Heart right ventricle (tissue), 16 donors: ENCODE measurements around the gene FNDC7. TPM values are rescaled to one million over a fixed set of nuclear protein-coding genes. Genes with fewer than 3 reads are reported as not detected.

ENCODE experiments used
- ATAC-seq, 8 donors: fragments of 200-7000 bp; cut with Tn5 transposase; one replicate each; pipeline ENCODE4 v1.9.1; 2020; ENCODE audit warnings: mild to moderate bottlenecking in 8 of 8, moderate library complexity in 8 of 8, moderate number of reproducible peaks in 1 of 8
- DNase-seq, 2 donors: peaks; one replicate each; pipeline ENCODE4 v3.0.0-alpha.2; 2020
- H3K27ac ChIP-seq, 10 donors: fragments of 200-600 bp; sonication (generic) in 2 of 10; one replicate each; pipeline versions ENCODE4 v1.5.0 to v1.8.0; 2020 to 2022; ENCODE audit warnings: mild to moderate bottlenecking in 3 of 10
- H3K27me3 ChIP-seq, 7 donors: fragments of 200-600 bp; one replicate each; pipeline ENCODE4 v1.8.0; 2021 to 2022; ENCODE audit warnings: mild to moderate bottlenecking in 2 of 7
- H3K36me3 ChIP-seq, 9 donors: fragments of 200-600 bp; sonication (generic) in 1 of 9; one replicate each; pipeline versions ENCODE4 v1.5.0 to v1.8.0; 2020 to 2022; ENCODE audit warnings: mild to moderate bottlenecking in 2 of 9
- H3K4me1 ChIP-seq, 9 donors: fragments of 200-600 bp; sonication (generic) in 1 of 9; one replicate each; pipeline versions ENCODE4 v1.5.0 to v1.8.0; 2020 to 2022; ENCODE audit warnings: mild to moderate bottlenecking in 4 of 9
- H3K4me3 ChIP-seq, 10 donors: fragments of 200-600 bp; sonication (generic) in 2 of 10; one replicate each; pipeline versions ENCODE4 v1.5.0 to v1.8.0; 2020 to 2022; ENCODE audit warnings: mild to moderate bottlenecking in 7 of 10, moderate library complexity in 2 of 10
- H3K9me3 ChIP-seq, 11 donors: fragments of 200-600 bp in 10 of 11; sonication (generic) in 2 of 11; one replicate each; pipeline versions ENCODE4 v1.5.0 to v1.8.0; 2013 to 2022; ENCODE audit warnings: mild to moderate bottlenecking in 2 of 11, control low read depth in 1 of 11, moderate library complexity in 1 of 11
- CTCF ChIP-seq, 9 donors: fragments of 200-600 bp; sonication (generic) in 2 of 9; IDR thresholded peaks; one replicate each; pipeline versions ENCODE4 v1.5.0 to v1.8.0; 2021 to 2022; ENCODE audit warnings: antibody characterized with exemption in 9 of 9, mild to moderate bottlenecking in 5 of 9, moderate library complexity in 1 of 9
- WGBS, 2 donors: extraction: QIAGEN DNeasy Blood & Tissue Kit; methylation state at CpG; one replicate each; pipeline ENCODE4 v1.1.7; 2013; ENCODE audit warnings: inconsistent platforms in 1 of 2; 5-methylcytosine and 5-hydroxymethylcytosine counted together
- intact Hi-C, 10 donors: fragments of 100-400 bp; cut with DNase I; formaldehyde crosslinking; loops; one replicate each; pipeline versions ENCODE4 v1.11.1 to v1.14.2; 2022
- long read RNA-seq, 3 donors: library from polyadenylated mRNA; unstranded; transcript quantifications; one replicate each; pipeline ENCODE4 v2.0.0, GENCODE V29; 2020 to 2021
- polyA plus RNA-seq, 2 donors: library from polyadenylated mRNA; stranded (reverse); fragments of 200-250 nt; gene quantifications; one replicate each; pipeline ENCODE4 v1.2.3, GENCODE V29; 2013
- total RNA-seq, 10 donors: library from RNA; stranded (reverse); fragmentation: NEBNext Ultra II Directional in 3 of 10; extraction: Animal tissue kit (Norgen Biotek cat#: 25700) in 3 of 10; gene quantifications; one replicate each; pipeline versions ENCODE4 v1.2.1 to v1.2.4, GENCODE V29; 2021 to 2023
- donor health status: Arrhythmogenic right ventricular cardiomyopathy.
- donor health status: ischemic (EF 13 %, LVEDD 7.1; RV severe dilation, severe dysfunction).
- donor health status: healthy with polysubstance abuse.
- donor health status: DM: no; HTN: yes; CAD: no.
- donor health status: DM: no; HTN: no; CAD: no.
- donor health status: ischemic (EF 25% LVEDD 6.9; RV normal size, moderate dysfunction).
- donor health status: ischemic (EF 25% LVEDD 5.7; RV mildly dilated, moderate dysfunction).
- donor health status: healthy.
- donor health status: DM: yes; HTN: yes; CAD: no.
- donor health status: Ischemic cardiomyopathy.
- donor health status: ischemic (EF 35%, LVEDD 5.7; RV mildly dilated, moderate dysfunction).
- donor health status: nonischemic (EF 11% LVEDD 7.7; RV severe dilation, severe dysfunction).
- donor health status: DM: yes; HTN: yes; CAD: no.
- donor health status: PGD.
- donor health status: ischemic (EF 29% LVEDD 5.4; RV normal size, mild dysfunction).
- donor health status: nonischemic (EF 23%, LVEDD 6.1; RV moderate dilation, normal function).

The FNDC7 gene
- total RNA-seq (under 1 TPM in 1 of 10 donors, not detected in 9; 0.13 TPM), polyA plus RNA-seq (not detected)
- long read RNA-seq, donor 1, result 0 reads
- long read RNA-seq, donor 2, result 0 reads
- long read RNA-seq, donor 3, result 0 reads

- Histone ChIP-seq H3K27me3 (peaks cover 0 to 8% (median 3%) of the 10 kb centered on the region in 7 donors), H3K4me1 (peaks cover 0 to 4% (median 0%) of the 10 kb centered on the region in 9 donors), H3K9me3 (no peaks in the 10 kb centered on the region), H3K4me3 (no peak within 1 kb of the TSS), H3K36me3 (no peaks in the 10 kb centered on the region), H3K27ac (no peak within 1 kb of the TSS)
- ATAC-seq (no peak), DNase-seq (no peak)
- intact Hi-C loops, result no loop called here
- WGBS, 2 donors, result 53 to 56% methylated on average over 9 of the region's 9 CpGs
- no peak for TF ChIP-seq CTCF (IDR thresholded peaks at IDR 0.05)
Observed at GRCh38 chr1:108712606-108713150, at the start of gene FNDC7. FNDC7 (plus strand) TSS chr1:108712908; CDS start chr1:108712934, 26 bp downstream.

DNA sequence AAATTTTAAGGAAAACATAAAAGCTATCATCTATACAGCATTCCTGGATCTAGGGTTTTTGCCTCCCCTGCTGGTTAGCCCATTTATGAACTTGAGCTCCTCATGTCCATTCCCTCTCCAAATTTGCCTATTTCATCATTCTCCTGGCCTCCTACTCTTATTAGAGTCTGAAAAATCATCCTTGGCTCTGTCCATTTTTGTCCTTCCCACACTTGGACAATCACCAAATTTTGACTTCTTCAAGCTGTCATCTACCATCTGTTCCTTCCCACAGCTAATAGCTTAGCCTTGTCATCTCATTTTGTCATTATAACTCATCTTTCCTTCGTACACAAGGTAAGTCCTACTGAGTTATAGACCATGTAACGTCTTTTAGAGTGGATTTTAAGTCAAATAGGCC is 49.6 kb upstream of the FNDC7 start:
- no peak for TF ChIP-seq CTCF (IDR thresholded peaks at IDR 0.05)
- no peak overlapping the region for H3K27ac ChIP-seq
- DNase-seq (no peak), ATAC-seq (peak in 2 of 8 donors; percentile 32 to 46)
- 73 to 89% methylated on average over 2 of the region's 2 CpGs for WGBS, 2 donors
- H3K36me3 ChIP-seq, result no peaks in the 10 kb centered on the region
- no peaks in the 10 kb centered on the region for H3K9me3 ChIP-seq
- H3K4me3 ChIP-seq, result no peak overlapping the region
- intact Hi-C loops, result no loop called here
- H3K27me3 ChIP-seq, result no peaks in the 10 kb centered on the region
- H3K4me1 ChIP-seq, result peaks cover 0 to 15% (median 6%) of the 10 kb centered on the region in 9 donors

GRCh38 chr1:108664481-108664880 is 48.2 kb upstream of the FNDC7 start:
- DNase-seq, result no peak

GRCh38 chr1:108665067-108665466 is 47.6 kb upstream of the FNDC7 start:
- no peaks in the 10 kb centered on the region for H3K9me3 ChIP-seq
- TF ChIP-seq CTCF (IDR thresholded peaks at IDR 0.05), result no peak
- H3K36me3 ChIP-seq, result no peaks in the 10 kb centered on the region
- intact Hi-C loops, result no loop called here
- peaks cover 0 to 14% (median 6%) of the 10 kb centered on the region in 9 donors for H3K4me1 ChIP-seq
- WGBS, 2 donors, result 74 to 76% methylated on average over 2 of the region's 2 CpGs
- H3K27me3 ChIP-seq, result peaks cover 0 to under 1% (median 0%) of the 10 kb centered on the region in 7 donors
- ATAC-seq, result no peak
- DNase-seq, result no peak
- no peak overlapping the region for H3K27ac ChIP-seq
- H3K4me3 ChIP-seq, result no peak overlapping the region

More at GRCh38 chr1:108664481-108664880, 48.2 kb upstream of the FNDC7 start:
- no peak overlapping the region for H3K27ac ChIP-seq
- no peaks in the 10 kb centered on the region for H3K27me3 ChIP-seq
- peaks cover 0 to 15% (median 6%) of the 10 kb centered on the region in 9 donors for H3K4me1 ChIP-seq
- 83 to 84% methylated on average over 6 of the region's 6 CpGs for WGBS, 2 donors
- H3K4me3 ChIP-seq, result no peak overlapping the region
- no peaks in the 10 kb centered on the region for H3K36me3 ChIP-seq
- ATAC-seq, result no peak
- no peaks in the 10 kb centered on the region for H3K9me3 ChIP-seq
- TF ChIP-seq CTCF (IDR thresholded peaks at IDR 0.05), result no peak
- intact Hi-C loops, result no loop called here
